HG03521 (cell line): ENCODE results near the gene CFI.

Source experiments
- ATAC-seq: cut with Tn5 transposase; IDR thresholded peaks from one replicate; pipeline ENCODE4 v1.9.1; 2021; ENCODE audit warnings: mild to moderate bottlenecking, moderate library complexity; ENCODE audit not compliant: unreplicated experiment

CFI gene

GRCh38 chr4:109735566-109736365, 66.0 kb downstream of the CFI start:
- no peak for ATAC-seq

- ATAC-seq, result no peak
Measured at GRCh38 chr4:109733728-109734127, 68.1 kb downstream of the CFI start.

GRCh38 chr4:109730619-109731545, 70.9 kb downstream of the CFI start:
- no peak for ATAC-seq

- ATAC-seq, result peak; percentile 88
Measured at GRCh38 chr4:109729718-109730618, 71.8 kb downstream of the CFI start, which contains the start of gene PLA2G12A. Gene PLA2G12A, minus strand, starts transcription at chr4:109730070. Its CDS starts 261 bp downstream, at chr4:109729809.

DNA sequence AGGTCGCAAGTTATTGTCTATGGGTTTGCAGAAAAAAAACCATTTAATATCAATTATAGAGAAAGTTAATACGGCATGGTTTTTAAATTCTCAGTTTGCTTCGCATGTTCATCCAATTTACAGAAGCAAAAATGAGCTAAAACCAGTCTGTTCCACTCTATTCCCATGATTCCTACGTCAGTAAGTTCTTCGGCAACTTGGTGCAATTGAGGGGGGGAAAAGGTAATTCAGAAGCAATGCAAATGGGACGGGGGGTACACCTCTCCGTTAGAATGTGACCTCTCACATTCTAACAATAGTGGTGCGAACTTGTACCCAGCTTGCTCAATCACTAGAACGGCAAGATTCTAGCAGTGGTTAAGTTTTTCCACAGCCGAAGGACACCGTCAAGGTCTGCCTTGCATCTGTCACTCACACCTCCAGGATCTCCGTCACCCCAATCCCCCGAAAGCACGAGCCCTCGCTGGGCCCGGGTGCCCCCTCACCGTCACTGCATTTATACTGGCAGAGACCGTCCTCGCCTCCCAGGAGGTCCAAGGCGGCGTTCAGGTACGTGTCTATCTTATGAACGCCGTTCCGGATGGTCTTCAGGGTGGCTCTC, 72.6 kb downstream of the CFI start:
- ATAC-seq, result peak; percentile 14

DNA sequence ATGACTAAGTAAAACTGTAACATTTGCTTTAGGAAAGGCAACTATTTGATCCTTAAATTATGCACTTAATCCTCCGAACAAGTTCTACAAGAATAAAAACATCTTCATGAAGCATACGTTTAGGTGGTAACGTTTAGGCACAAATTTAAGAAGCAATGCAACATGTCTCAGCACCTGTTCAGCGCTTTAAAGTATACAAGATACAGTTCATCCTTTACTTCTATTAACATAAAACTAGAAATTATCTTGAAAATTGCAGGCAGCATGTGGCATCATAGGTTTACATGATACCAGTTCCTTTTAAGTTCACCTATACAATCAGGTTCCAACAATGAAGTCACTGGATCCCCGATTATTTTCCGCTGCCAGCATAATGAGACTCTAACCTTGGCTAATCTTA, 73.4 kb downstream of the CFI start:
- ATAC-seq, result no peak

GRCh38 chr4:109723110-109723509, 78.7 kb downstream of the CFI start:
- no peak for ATAC-seq

- ATAC-seq, result no peak
Measured at GRCh38 chr4:109722357-109722756, 79.4 kb downstream of the CFI start.

DNA sequence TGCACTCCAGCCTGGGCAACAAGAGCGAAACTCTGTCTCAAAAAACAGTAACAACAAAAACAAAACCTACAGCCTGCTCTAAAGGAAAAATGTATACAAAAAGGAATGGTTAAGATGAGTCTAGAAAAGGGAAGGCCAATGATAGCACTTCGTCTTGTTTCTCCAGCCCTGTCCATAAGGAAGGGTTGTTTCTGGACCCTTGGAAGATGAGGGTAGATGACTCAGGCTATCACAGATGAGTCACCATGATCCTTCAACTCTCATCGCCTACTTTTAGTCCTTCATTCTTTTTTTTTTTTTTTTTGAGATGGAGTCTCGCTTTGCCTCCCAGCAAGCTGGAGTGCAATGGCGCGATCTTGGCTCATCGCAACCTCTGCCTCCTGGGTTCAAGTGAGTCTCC, 80.8 kb downstream of the CFI start:
- ATAC-seq, result no peak

DNA sequence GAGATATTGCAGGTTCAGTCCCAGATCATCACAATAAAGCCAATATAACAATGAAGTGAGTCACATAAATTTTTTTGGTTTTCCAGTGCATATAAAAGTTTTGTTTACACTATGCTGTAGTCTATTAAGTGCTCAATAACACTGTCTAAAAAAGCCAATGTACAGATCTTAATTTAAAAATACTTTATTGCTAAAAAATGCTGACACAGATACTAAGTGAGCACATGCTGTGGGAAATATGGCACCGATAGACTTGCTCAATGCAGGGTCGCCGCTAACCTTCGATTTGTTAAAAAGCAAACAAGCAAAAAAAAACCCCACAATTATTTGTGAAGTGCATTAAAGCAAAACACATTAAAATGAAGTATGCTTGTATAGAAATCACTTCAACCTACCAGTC, 82.2 kb downstream of the CFI start:
- no peak for ATAC-seq

DNA sequence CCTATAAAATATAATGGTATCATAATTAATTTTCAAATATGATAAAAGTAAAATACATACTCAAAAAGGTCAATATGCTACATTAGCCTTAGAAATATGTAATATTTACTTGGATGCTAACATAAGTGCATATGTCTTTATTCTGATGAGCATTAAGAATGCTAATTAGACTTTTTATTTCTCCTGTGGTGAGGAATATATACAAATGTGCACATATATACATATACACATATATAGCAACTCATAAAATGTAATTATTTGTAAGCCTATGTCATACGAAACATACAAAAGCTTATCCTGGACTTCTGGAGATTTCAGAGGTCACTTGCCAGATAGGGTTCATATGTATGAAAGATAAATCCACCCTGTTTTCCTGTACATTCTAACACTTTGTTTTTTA, 83.0 kb downstream of the CFI start:
- ATAC-seq, result no peak

- no peak for ATAC-seq
Measured at GRCh38 chr4:109713500-109713899, 88.3 kb downstream of the CFI start.

- ATAC-seq, result peak; percentile 89
Measured at GRCh38 chr4:109708990-109709389, 92.8 kb downstream of the CFI start.

- no peak for ATAC-seq
Measured at GRCh38 chr4:109708435-109708834, 93.4 kb downstream of the CFI start.

DNA sequence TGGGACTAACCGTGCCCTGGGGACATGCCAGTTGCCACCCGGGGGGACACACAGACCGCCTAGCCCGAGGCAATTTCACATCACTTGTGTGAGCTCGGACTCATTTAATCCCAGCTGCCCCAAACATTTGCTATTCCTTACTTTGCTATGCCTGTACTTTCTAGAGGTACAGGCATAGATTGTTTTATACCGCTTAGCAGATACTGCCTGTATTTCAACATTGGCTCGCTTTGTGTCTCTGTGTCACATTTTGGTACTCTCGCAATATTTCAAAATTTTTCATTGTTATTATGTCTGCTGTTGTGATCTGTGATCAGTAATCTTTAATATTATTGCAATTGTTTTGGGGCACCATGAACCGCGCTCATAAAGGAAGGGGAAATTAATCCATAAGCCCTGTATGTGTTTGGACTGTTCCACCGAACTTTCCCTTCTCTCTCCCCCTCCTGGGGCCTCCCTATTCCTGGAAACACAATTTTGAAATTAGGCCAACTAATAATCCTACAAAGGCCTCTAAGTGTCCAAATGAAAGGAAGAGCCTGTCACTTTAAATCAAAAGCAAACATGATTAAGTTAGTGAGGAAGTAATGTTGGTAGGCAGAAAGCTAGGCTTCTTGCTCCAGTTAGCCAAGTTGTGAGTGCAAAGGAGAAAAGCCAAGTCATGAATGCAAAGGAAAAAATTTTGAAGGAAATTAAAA, 98.0 kb downstream of the CFI start:
- no peak for ATAC-seq

GRCh38 chr4:109702950-109703663, 98.7 kb downstream of the CFI start, which contains the start of gene CASP6:
Gene CASP6, minus strand, starts transcription at chr4:109703445. Its CDS starts 50 bp downstream, at chr4:109703395.
- ATAC-seq, result peak; percentile 81

GRCh38 chr4:109701566-109702410, 100.0 kb downstream of the CFI start:
- ATAC-seq, result no peak

DNA sequence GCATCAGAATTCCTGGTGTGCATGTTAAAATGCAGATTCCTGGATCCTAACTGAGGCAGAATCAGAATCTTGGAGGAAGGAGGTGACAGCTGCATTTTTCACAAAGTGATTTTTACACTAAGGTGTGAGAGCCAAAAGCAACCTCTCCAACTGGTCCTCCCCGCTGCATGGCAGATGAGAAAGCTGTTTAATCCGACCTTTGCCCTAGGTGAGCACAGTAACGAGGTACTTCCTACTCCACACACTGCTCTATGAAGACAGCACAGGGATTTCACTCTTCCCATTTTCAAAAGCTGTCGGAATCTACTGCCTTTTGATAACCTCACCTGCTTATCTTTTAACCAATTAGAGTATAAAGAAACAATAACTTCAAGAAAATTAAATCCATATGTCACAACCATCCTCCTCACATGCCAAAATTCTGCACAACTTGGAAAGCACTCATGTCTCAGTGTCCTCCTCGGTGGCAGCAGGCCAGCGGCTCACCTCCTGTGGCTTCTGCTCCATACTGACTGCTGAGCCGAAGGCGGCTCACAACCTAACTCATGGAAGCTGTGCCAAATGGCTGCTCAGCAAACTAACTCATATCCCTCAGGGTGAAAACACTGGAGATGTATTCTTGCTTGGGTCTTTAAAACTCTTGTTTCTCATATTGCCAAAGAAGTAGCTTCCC, 102.1 kb downstream of the CFI start:
- no peak for ATAC-seq
